ENCODE results near the gene AGXT. TPM values are rescaled to one million over a fixed set of nuclear protein-coding genes. Genes with fewer than 3 reads are reported as not detected.

AGXT gene
- total and polyA plus RNA-seq, 8 donors: not detected

GRCh38 chr2:240919161-240919781 lies 50.6 kb downstream of the AGXT start:
- Histone ChIP-seq H3K4me3 (no peak overlapping the region), H3K4me1 (peaks cover 11 to 37% (median 30%) of the 10 kb centered on the region in 4 donors), H3K27me3 (peaks cover 0 to 32% (median 25%) of the 10 kb centered on the region in 3 donors), H3K36me3 (no peaks in the 10 kb centered on the region), H3K27ac (no peak overlapping the region), H3K9me3 (no peaks in the 10 kb centered on the region)
- TF ChIP-seq POLR2A (IDR thresholded peaks at IDR 0.05): no peak
- no peak for TF ChIP-seq EP300 (IDR thresholded peaks at IDR 0.05)
- no peak for TF ChIP-seq CTCF (IDR thresholded peaks at IDR 0.05)
- no peak for TF ChIP-seq POLR2AphosphoS5 (IDR thresholded peaks at IDR 0.05)
- DNase-seq: peak; percentile 0 to 11
- 81 to 88% (median 86%) methylated on average over 9 to 19 of the region's 19 CpGs for WGBS, 5 donors
- intact Hi-C loops (cut with DNase I; ENCODE audit: low total_unique reads): no loop called here

- Histone ChIP-seq H3K4me3 (no peak overlapping the region), H3K36me3 (no peaks in the 10 kb centered on the region), H3K27ac (peak overlapping the region in 1 of 5 donors; percentile 77), H3K9me3 (no peaks in the 10 kb centered on the region), H3K4me1 (peaks cover 7 to 29% (median 23%) of the 10 kb centered on the region in 4 donors), H3K27me3 (peaks cover 0 to 24% (median 17%) of the 10 kb centered on the region in 3 donors)
- peak; percentile 2 to 16 for DNase-seq
- WGBS, 5 donors: 88 to 92% (median 90%) methylated on average over 30 to 31 of the region's 31 CpGs
- intact Hi-C loops (cut with DNase I; ENCODE audit: low total_unique reads): no loop called here
- no peak for TF ChIP-seq EP300 (IDR thresholded peaks at IDR 0.05)
- TF ChIP-seq POLR2A (IDR thresholded peaks at IDR 0.05): no peak
- TF ChIP-seq CTCF (IDR thresholded peaks at IDR 0.05): no peak
- no peak for TF ChIP-seq POLR2AphosphoS5 (IDR thresholded peaks at IDR 0.05)
Measured at GRCh38 chr2:240919786-240920782, 51.5 kb downstream of the AGXT start.

- H3K36me3 ChIP-seq: no peaks in the 10 kb centered on the region
- H3K4me3 ChIP-seq: no peak overlapping the region
- H3K27ac ChIP-seq: peak overlapping the region in 4 of 5 donors; percentile 28 to 77 (median 48)
- WGBS, 5 donors: 67 to 89% (median 82%) methylated on average over 3 to 4 of the region's 4 CpGs
- peak; percentile 2 to 17 for DNase-seq
- no peak for TF ChIP-seq CTCF (IDR thresholded peaks at IDR 0.05)
- no peak for TF ChIP-seq EP300 (IDR thresholded peaks at IDR 0.05)
- no peak for TF ChIP-seq POLR2A (IDR thresholded peaks at IDR 0.05)
- no peak for TF ChIP-seq POLR2AphosphoS5 (IDR thresholded peaks at IDR 0.05)
- peaks cover 0 to 17% (median 10%) of the 10 kb centered on the region in 3 donors for H3K27me3 ChIP-seq
- intact Hi-C loops (cut with DNase I; ENCODE audit: low total_unique reads): no loop called here
- H3K9me3 ChIP-seq: no peaks in the 10 kb centered on the region
- H3K4me1 ChIP-seq: peaks cover 7 to 24% (median 16%) of the 10 kb centered on the region in 4 donors
Measured at GRCh38 chr2:240920783-240921231, 52.2 kb downstream of the AGXT start.

GRCh38 chr2:240921311-240921994 lies 52.8 kb downstream of the AGXT start:
- Histone ChIP-seq H3K9me3 (no peaks in the 10 kb centered on the region), H3K36me3 (no peaks in the 10 kb centered on the region), H3K4me1 (peaks cover 6 to 20% (median 11%) of the 10 kb centered on the region in 4 donors), H3K4me3 (no peak overlapping the region), H3K27me3 (peaks cover 0 to 10% (median 5%) of the 10 kb centered on the region in 3 donors), H3K27ac (peak overlapping the region in 4 of 5 donors; percentile 28 to 77 (median 48))
- intact Hi-C loops (cut with DNase I; ENCODE audit: low total_unique reads): no loop called here
- 66 to 86% (median 76%) methylated on average over 6 to 13 of the region's 13 CpGs for WGBS, 5 donors
- TF ChIP-seq POLR2AphosphoS5 (IDR thresholded peaks at IDR 0.05) (no peak), POLR2A (IDR thresholded peaks at IDR 0.05) (no peak), EP300 (IDR thresholded peaks at IDR 0.05) (no peak), CTCF (IDR thresholded peaks at IDR 0.05) (no peak)
- DNase-seq: peak; percentile 25 to 53
